Stomach smooth muscle (tissue), 2 donors: ENCODE measurements around the gene ZNF511.

Source experiments
- H3K27ac ChIP-seq: one replicate; pipeline ENCODE4 v1.7.0; 2013; ENCODE audit warnings: mild to moderate bottlenecking, low read length, inconsistent platforms
- H3K27me3 ChIP-seq, 2 donors: one replicate each; pipeline ENCODE4 v1.7.0; 2013; ENCODE audit warnings: low read length in 2 of 2; ENCODE audit not compliant: insufficient read depth in 2 of 2, control insufficient read depth in 1 of 2
- H3K36me3 ChIP-seq, 2 donors: one replicate each; pipeline ENCODE4 v1.7.0; 2013; ENCODE audit warnings: low read length in 2 of 2; ENCODE audit not compliant: control insufficient read depth in 2 of 2, insufficient read depth in 2 of 2
- H3K4me1 ChIP-seq: one replicate; pipeline ENCODE4 v1.7.0; 2013; ENCODE audit warnings: low read length; ENCODE audit not compliant: control insufficient read depth, insufficient read depth
- H3K4me3 ChIP-seq, 2 donors: one replicate each; pipeline ENCODE4 v1.7.0; 2013; ENCODE audit warnings: low read length in 2 of 2
- H3K9ac ChIP-seq, 2 donors: one replicate each; pipeline ENCODE4 v1.7.0; 2013; ENCODE audit warnings: low read length in 2 of 2, mild to moderate bottlenecking in 1 of 2
- H3K9me3 ChIP-seq, 2 donors: one replicate each; pipeline ENCODE4 v1.7.0; 2013; ENCODE audit warnings: low read length in 2 of 2; ENCODE audit not compliant: control insufficient read depth in 2 of 2
- donor health status: healthy.
- donor health status: Pancreatic carcinoma.

Gene ZNF511

DNA sequence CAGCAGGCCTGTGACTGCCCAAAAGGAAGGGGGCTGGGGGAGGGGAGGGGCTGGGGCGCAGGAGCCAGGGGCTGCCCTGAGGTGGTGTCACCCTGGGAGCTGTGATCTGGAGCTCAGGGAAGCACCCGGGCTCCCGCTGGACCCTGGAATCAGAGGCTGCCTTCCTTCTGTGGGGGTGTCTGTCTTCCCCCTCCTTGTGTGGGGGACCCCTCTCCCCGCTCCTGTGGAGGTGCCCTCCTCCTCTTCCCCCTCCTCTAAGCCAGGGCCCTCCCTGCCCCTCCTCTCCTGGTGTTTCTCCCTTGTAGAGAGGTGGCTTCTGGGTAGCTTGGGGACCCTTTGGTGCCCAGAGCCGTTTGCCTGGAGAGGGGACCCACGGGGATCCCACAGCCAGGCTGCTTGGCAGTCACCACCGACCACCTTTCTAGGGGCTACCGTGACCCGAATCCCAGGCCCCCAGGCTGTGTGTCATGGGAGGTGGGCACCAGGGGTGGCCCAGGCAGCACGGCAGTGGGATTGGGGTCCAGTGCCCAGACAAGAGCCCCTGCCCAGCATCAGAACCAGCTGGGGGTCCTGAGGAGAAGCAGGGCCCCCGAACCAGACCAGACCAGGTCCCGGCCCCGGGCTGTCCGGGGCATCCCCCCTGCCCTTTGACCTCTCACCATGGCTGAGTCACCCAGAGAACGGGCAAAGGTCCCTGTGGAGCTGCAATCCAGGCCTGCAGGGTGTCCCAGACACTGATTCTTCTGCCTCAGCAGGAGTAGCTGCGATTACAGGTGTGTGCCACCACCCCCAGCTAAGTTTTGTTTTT lies 39.2 kb downstream of the ZNF511 start:
- Histone ChIP-seq H3K27me3 (peaks cover 11 to 17% of the 10 kb centered on the region in 2 donors), H3K4me3 (no peak overlapping the region), H3K9me3 (no peaks in the 10 kb centered on the region), H3K9ac (no peak overlapping the region), H3K36me3 (no peaks in the 10 kb centered on the region), H3K27ac (no peak overlapping the region), H3K4me1 (no peaks in the 10 kb centered on the region)

DNA sequence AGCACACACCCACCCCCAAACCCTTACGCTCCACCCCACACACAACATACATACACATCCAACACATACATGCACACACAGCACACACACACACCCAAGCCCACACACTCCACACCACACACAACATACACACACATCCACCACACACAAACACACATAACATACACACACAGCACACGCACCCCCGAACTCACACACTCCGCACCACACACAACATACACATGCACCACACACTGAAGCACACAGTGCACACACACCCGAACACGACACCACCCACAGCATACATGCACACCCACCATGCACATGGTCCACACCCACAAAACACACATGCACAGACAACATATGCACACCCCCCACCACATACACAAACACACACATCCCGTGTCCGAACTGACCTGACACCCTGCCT lies 40.5 kb downstream of the ZNF511 start:
- Histone ChIP-seq H3K4me3 (no peak overlapping the region), H3K36me3 (no peaks in the 10 kb centered on the region), H3K27me3 (peaks cover 14 to 15% of the 10 kb centered on the region in 2 donors), H3K4me1 (no peaks in the 10 kb centered on the region), H3K27ac (no peak overlapping the region), H3K9me3 (no peaks in the 10 kb centered on the region), H3K9ac (no peak overlapping the region)

DNA sequence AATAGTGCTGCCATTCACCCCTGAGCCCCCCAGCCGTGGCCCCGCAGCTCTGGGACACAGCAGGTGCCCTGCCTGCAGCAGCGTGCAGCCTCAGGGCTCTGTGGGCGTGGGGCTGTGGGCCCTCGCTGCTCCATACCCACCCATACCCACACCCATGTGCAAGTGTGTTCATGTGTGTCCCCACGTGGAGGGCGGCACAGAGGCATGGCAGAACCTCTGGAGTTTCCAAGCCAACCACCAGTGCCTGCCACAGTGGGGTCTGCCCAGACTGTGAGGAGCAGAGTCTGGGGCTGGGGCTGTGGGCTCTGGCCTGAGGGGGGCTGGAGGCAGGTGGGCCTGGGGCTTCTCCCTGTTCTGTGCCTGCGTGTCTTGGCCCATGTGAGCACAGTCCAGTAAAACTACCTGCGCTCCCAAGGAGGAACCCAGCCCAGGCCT lies 40.9 kb downstream of the ZNF511 start:
- no peak overlapping the region for H3K27ac ChIP-seq
- no peaks in the 10 kb centered on the region for H3K4me1 ChIP-seq
- no peaks in the 10 kb centered on the region for H3K36me3 ChIP-seq
- no peaks in the 10 kb centered on the region for H3K9me3 ChIP-seq
- peaks cover 14 to 15% of the 10 kb centered on the region in 2 donors for H3K27me3 ChIP-seq
- no peak overlapping the region for H3K4me3 ChIP-seq
- no peak overlapping the region for H3K9ac ChIP-seq

DNA sequence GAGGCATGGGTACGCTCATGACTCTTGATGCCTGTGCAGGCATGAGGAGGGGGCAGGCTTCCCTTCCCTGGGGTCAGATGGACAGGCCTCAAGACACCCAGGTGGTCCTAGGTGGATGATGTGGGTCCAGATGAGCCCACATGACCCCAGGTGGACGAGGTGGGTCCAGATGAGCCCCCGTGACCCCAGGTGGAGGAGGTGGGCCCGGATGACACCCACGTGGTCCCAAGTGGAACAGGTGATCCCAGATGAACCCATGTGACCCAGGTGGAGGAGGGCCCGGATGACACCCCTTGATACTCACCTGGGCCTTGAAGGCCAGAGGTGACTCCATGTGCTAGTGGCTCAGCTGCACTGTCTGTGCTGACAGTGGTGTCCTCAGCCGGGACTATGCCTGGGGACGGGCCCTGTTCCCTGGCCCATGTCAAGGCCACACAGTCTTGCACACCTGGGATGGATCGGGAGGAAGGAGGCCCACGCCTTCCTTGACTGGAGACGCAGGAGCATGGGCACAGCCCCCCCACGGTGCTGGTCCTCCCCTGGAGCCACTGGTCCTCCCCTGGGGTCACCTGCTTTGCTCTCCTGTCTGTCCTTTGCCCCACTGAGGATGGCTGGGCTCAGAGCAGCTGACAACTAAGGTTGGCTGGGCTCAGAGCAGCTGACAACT lies 41.7 kb downstream of the ZNF511 start:
- Histone ChIP-seq H3K36me3 (no peaks in the 10 kb centered on the region), H3K27me3 (peaks cover 14 to 15% of the 10 kb centered on the region in 2 donors), H3K4me3 (no peak overlapping the region), H3K4me1 (no peaks in the 10 kb centered on the region), H3K9ac (no peak overlapping the region), H3K9me3 (no peaks in the 10 kb centered on the region), H3K27ac (no peak overlapping the region)

DNA sequence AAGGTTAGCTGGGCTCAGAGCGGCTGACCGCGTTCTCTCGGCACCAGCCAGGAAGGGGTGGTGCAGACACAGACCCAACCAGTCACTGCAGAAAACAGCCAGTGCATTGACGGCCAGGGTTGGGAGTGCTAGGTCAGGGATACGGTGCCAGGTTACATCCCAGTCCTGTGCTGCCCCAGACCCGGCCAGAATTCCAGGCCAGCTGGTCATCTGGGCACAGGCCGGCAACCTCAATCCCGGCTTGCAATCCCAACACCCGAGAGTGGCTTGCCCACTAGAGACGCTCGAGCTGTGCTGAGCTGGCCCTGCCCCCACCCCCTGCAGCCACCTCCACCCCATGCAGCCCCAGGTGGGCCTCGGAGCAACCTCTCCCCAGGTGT lies 42.2 kb downstream of the ZNF511 start:
- Histone ChIP-seq H3K4me1 (no peaks in the 10 kb centered on the region), H3K27me3 (peaks cover 14 to 18% of the 10 kb centered on the region in 2 donors), H3K4me3 (no peak overlapping the region)

DNA sequence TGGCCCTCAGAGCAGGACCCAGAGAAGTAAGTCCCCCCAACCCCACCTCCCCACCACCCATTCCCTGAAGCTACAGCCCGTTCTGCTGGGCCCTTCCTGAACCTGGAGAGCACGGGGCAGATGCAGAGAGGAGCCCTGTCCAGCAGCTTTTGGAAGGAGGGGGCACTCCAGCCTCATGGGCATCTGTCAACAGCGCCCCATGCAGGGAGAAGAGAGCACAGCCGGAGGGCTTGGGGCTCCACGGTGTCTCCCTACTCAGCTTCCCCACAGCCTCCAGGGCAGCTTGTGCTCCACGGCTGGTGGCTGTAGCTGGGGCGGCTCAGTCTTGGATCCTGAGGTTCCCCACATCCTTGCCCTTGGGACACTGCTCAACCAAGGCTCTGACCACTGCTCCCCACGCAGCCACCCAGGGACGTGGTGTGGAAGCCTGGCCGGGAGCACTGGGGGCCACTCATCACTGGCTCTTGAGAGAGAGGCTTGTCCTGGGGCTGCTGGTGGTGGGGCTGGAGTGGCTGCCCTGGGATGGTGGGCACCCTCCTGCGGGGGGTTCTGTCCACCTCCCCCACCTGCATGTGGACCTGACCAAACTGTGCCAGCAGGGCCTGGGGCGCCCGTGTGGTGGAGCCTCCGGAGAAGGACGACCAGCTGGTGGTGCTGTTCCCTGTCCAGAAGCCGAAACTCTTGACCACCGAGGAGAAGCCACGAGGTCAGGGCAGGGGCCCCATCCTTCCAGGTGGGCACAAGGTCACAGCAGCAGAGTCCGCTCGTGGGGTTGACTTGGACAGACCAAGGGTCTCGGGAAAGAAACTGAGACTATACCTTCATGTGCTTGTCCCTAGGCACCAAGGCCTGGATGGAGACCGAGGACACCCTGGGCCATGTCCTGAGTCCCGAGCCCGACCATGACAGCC lies 42.9 kb downstream of the ZNF511 start:
- Histone ChIP-seq H3K9me3 (no peaks in the 10 kb centered on the region), H3K36me3 (no peaks in the 10 kb centered on the region), H3K4me3 (no peak overlapping the region), H3K27ac (no peak overlapping the region), H3K27me3 (peaks cover 10 to 23% of the 10 kb centered on the region in 2 donors), H3K4me1 (no peaks in the 10 kb centered on the region), H3K9ac (no peak overlapping the region)

More for the DNA sequence above, 42.2 kb downstream of the ZNF511 start:
- H3K9ac ChIP-seq = no peak overlapping the region
- no peaks in the 10 kb centered on the region for H3K36me3 ChIP-seq
- no peaks in the 10 kb centered on the region for H3K9me3 ChIP-seq
- H3K27ac ChIP-seq = no peak overlapping the region

DNA sequence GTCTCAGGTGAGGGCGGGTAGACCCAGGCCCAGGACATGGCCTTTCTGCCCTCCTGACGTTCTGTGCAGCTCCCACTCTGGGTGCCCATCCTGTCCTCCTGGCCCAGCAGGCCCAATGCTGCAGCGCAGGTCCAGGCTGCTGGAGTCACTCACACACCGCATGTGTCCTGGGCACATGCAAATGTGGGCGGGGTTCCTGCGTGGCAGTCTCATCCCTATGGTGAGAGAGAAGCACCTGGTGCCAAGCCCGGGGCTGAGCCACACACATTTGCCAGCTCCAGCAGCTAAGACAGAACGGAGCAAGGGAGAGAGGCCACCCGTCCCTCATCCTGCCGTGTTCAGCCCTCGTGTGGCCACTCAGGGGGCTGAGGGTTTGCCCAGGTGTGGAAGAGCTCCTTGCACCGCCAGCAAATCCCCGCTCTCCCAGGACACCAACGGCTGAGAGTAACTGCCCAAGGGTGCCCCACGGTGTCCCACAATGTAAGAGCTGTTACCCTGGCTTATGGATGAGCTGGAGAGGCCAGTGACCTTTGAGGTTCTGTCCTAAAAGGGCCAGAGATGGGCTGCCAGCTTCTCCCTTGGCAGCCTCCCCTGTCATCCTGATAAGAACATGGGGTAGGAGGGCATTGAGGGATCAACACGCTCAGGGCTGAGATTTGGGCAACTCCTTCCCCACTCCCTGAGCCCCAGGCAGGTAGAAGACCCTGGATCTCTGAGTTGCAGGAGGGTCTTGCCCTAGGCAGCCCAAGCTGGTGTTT lies 44.7 kb downstream of the ZNF511 start:
- H3K9me3 ChIP-seq = no peaks in the 10 kb centered on the region
- peaks cover 6 to 25% of the 10 kb centered on the region in 2 donors for H3K27me3 ChIP-seq
- H3K4me3 ChIP-seq = no peak overlapping the region
- no peaks in the 10 kb centered on the region for H3K36me3 ChIP-seq
- H3K27ac ChIP-seq = no peak overlapping the region
- no peak overlapping the region for H3K9ac ChIP-seq
- H3K4me1 ChIP-seq = peaks cover 7% of the 10 kb centered on the region

DNA sequence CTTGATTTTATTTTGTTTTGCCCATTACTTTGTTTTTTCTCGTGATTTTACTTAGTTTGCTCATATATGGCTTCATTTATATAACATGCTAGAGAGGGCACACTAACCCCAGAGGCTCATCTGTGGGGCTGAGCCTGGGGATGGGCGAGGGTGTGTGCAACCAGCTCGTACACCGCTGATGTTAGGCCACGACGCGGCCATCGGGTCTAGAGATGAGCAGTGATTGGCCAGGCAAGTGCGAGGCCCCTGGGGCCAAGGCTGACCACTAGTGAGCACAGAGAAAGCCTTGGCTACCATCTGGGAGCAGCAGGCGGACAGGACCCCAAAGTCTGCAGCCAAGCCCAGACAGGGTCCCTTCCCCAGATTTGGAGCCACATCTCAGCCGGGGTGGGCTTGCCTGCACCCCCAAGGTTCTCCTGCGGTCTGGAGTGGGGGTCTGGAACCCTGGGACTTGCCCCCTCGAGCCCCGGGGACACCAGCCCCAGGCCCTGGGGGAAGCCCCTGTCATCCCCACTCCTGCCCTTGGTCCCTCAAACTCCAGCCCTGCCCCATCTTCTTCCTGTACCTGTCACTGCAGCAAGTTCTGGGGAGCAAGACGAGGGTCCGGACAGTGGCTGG lies 45.4 kb downstream of the ZNF511 start:
- no peak overlapping the region for H3K9ac ChIP-seq
- no peaks in the 10 kb centered on the region for H3K36me3 ChIP-seq
- no peak overlapping the region for H3K4me3 ChIP-seq
- H3K27ac ChIP-seq = no peak overlapping the region
- H3K4me1 ChIP-seq = peaks cover 10% of the 10 kb centered on the region
- peaks cover 6 to 25% of the 10 kb centered on the region in 2 donors for H3K27me3 ChIP-seq
- H3K9me3 ChIP-seq = no peaks in the 10 kb centered on the region

DNA sequence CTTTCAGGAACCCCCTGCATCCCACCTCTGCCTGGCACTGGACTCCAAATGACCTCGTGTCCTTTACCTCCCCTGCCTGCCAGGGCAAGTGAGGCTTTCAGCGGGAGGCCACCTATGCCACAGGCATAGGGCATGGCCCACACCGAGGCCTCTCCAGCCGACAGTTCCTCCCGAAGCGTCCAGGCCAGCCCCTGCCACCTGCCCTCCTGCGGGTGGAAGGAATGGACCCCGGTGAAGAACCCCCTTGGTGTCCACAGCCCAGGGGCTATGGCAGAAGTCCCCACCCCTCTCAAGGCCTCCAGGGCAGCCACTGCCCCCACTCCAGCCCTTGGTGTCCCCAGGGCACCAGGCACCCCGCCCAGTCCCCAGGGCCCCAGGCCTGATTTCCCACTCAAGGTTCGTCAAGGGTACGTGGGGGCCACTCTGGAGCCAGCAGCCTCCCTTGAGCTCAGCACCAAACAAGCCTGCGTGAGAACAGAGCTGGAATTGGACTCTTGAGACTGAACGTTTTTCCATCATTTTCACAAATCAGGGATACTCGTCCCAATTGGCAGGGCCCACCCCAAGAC lies 46.0 kb downstream of the ZNF511 start:
- Histone ChIP-seq H3K4me1 (peaks cover 10% of the 10 kb centered on the region), H3K36me3 (no peaks in the 10 kb centered on the region), H3K9me3 (no peaks in the 10 kb centered on the region), H3K27me3 (peaks cover 4 to 22% of the 10 kb centered on the region in 2 donors), H3K27ac (no peak overlapping the region), H3K9ac (no peak overlapping the region), H3K4me3 (no peak overlapping the region)
